Panc1 (cell line): Measurements from ENCODE around the gene B4GALT3. TPM values are rescaled to one million over a fixed set of nuclear protein-coding genes. Genes with fewer than 3 reads are reported as not detected.
A peak's percentile ranks its signal among the peaks of the same experiment; 100 is the strongest.
"Not testable (repeated sequence)": the region's sequence is repeated elsewhere in the genome, so short reads cannot be mapped to it uniquely, and the experiment has no call there.

Experiments
- ATAC-seq: fragments of 200-7000 bp; cut with Tn5 transposase; 2 replicates; pipeline ENCODE4 v1.9.1; 2020; ENCODE audit warnings: mild to moderate bottlenecking, moderate library complexity
- BruUV-seq: library from RNA; stranded (reverse); fragments of 400-500 nt; replicated peaks from 2 replicates; lab custom pipeline; 2021; lab: Mats Ljungman, UMichigan
- CTCF ChIA-PET: fragments of 300-600 bp; sonication (Branson Sonifier 250); formaldehyde crosslinking; loops from one replicate; lab custom pipeline; 2022; ENCODE audit warnings: antibody characterized with exemption; lab: Charles Lee
- POLR2A ChIA-PET: fragments of 300-600 bp; sonication (Branson Sonifier 250); formaldehyde crosslinking; loops from one replicate; lab custom pipeline; 2022; ENCODE audit warnings: antibody characterized with exemption; lab: Charles Lee
- DNase-seq: peaks from one replicate; pipeline ENCODE4 v3.0.0-alpha.2; 2010; ENCODE audit warnings: low read depth, low spot score
- H3K27ac ChIP-seq: 2 replicates; pipeline ENCODE4 v1.5.1; 2011; ENCODE audit warnings: mild to moderate bottlenecking, low read length, inconsistent platforms
- H3K27me3 ChIP-seq: fragments of 200-500 bp; sonication (Bioruptor generic); 2 replicates; pipeline ENCODE4 v1.6.0; 2014; ENCODE audit warnings: low read length, inconsistent platforms; ENCODE audit not compliant: control insufficient read depth, insufficient read depth
- H3K36me3 ChIP-seq: fragments of 200-500 bp; sonication (Bioruptor generic); 2 replicates; pipeline ENCODE4 v1.5.1; 2014; ENCODE audit warnings: inconsistent platforms, mild to moderate bottlenecking, low read length, moderate library complexity; ENCODE audit not compliant: control insufficient read depth, insufficient read depth
- H3K4me1 ChIP-seq: 2 replicates; pipeline ENCODE4 v1.5.1; 2011; ENCODE audit warnings: inconsistent platforms, mild to moderate bottlenecking, low read length, moderate library complexity; ENCODE audit not compliant: control insufficient read depth, insufficient read depth
- H3K4me3 ChIP-seq, 2 experiments: 2 replicates each; pipeline ENCODE4 v1.5.1; 2011 to 2012; ENCODE audit warnings: low read depth in 2 of 2, low read length in 2 of 2, mild to moderate bottlenecking in 2 of 2, inconsistent platforms in 1 of 2, moderate library complexity in 1 of 2
- H3K9me3 ChIP-seq: fragments of 200-500 bp; sonication (Bioruptor generic); 2 replicates; pipeline ENCODE4 v1.5.1; 2014; ENCODE audit warnings: low read depth, mild to moderate bottlenecking, inconsistent platforms, low read length, moderate library complexity; ENCODE audit not compliant: control insufficient read depth, insufficient read depth
- CTCF ChIP-seq: fragments of 450-650 bp; IDR thresholded peaks from 2 replicates; pipeline ENCODE4 v1.5.1; 2017; ENCODE audit warnings: mild to moderate bottlenecking
- POLR2AphosphoS5 ChIP-seq: IDR thresholded peaks from 2 replicates; pipeline ENCODE4 v1.6.1; 2012; ENCODE audit warnings: mild to moderate bottlenecking, low read depth, low read length, moderate library complexity
- SIN3A ChIP-seq: IDR thresholded peaks from 2 replicates; pipeline ENCODE4 v1.6.1; 2012; ENCODE audit warnings: low read depth, mild to moderate bottlenecking, low read length, moderate library complexity, borderline replicate concordance; ENCODE audit not compliant: insufficient read depth
- TCF7L2 ChIP-seq: IDR thresholded peaks from 2 replicates; pipeline ENCODE4 v1.6.1; 2011; ENCODE audit warnings: mild to moderate bottlenecking, low read depth, low read length, inconsistent platforms
- in situ Hi-C: cut with HindIII; loops from 2 replicates; pipeline ENCODE4 v1.10.0; 2016; ENCODE audit warnings: low sequenced_read_pairs, low pct_unique_long_range_greater_than_20kb
- intact Hi-C: fragments of 100-400 bp; cut with micrococcal nuclease; formaldehyde crosslinking; loops from one replicate; pipeline ENCODE4 v1.10.0; 2022; ENCODE audit not compliant: unreplicated experiment
- total RNA-seq: library from RNA; stranded (reverse); gene quantifications from one replicate; pipeline ENCODE4 v1.2.1, GENCODE V29; 2021; ENCODE audit not compliant: unreplicated experiment
- TF ChIP-seq, protein P1 (sequence below), 2 experiments: IDR thresholded peaks; 2 replicates each; pipeline ENCODE4 v1.6.1; 2011 to 2012; ENCODE audit warnings: low read depth in 2 of 2, control low read depth in 1 of 2, low read length in 1 of 2, mild to moderate bottlenecking in 1 of 2, moderate library complexity in 1 of 2; ENCODE audit not compliant: insufficient read depth in 1 of 2

B4GALT3 gene
- total RNA-seq, 1 experiment from 2014 or later: 28.6 TPM

DNA sequence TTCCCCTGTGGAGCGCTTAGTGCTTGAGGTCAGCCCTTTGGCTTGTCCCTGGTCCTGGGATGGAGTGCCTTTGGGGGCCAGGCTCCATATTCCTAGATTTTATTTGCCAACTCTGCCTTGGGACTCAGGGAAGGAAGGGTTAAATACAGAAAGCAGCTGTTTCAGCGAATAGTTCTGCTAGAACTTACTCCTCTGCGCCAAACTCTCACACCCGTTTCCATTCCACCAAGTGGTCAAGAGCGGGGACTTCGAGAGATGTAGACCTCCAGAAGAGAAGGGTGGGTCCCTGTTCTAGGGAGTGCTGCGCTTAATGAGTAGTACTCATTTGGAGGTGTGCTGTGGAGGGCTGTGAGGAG lies 47.8 kb upstream of the B4GALT3 start:
- H3K4me1 ChIP-seq: peaks cover 19% of the 10 kb centered on the region
- H3K36me3 ChIP-seq: peaks cover 2% of the 10 kb centered on the region; the same call in 1 of the 2 replicates
- no peaks in the 10 kb centered on the region for H3K9me3 ChIP-seq
- H3K27me3 ChIP-seq: no peaks in the 10 kb centered on the region
- BruUV-seq: no TSS peak
- intact Hi-C loops: loop anchor here (5.0 kb wide), 2 partner anchors 67 to 147 kb away; no protein-coding TSS in a partner anchor
- ATAC-seq (no peak), DNase-seq (no peak)
- H3K27ac ChIP-seq: peak overlapping the region; percentile 64
- ChIA-PET POLR2A (interaction anchor here (0.6 to 1.6 kb wide), 5 partner anchors 19 to 119 kb away, joined by 3 to 11 read pairs (median 4); partner anchors contain the start of gene NDUFS2), CTCF (interaction anchor here (0.5 to 2.5 kb wide), 7 partner anchors 33 to 1037 kb away, joined by 3 to 30 read pairs (median 9); no protein-coding TSS in a partner anchor)
- no peak overlapping the region for H3K4me3 ChIP-seq
- no peak for TF ChIP-seq SIN3A
- TF ChIP-seq CTCF: no peak
- no peak for TF ChIP-seq POLR2AphosphoS5
- TF ChIP-seq, protein P1, sequence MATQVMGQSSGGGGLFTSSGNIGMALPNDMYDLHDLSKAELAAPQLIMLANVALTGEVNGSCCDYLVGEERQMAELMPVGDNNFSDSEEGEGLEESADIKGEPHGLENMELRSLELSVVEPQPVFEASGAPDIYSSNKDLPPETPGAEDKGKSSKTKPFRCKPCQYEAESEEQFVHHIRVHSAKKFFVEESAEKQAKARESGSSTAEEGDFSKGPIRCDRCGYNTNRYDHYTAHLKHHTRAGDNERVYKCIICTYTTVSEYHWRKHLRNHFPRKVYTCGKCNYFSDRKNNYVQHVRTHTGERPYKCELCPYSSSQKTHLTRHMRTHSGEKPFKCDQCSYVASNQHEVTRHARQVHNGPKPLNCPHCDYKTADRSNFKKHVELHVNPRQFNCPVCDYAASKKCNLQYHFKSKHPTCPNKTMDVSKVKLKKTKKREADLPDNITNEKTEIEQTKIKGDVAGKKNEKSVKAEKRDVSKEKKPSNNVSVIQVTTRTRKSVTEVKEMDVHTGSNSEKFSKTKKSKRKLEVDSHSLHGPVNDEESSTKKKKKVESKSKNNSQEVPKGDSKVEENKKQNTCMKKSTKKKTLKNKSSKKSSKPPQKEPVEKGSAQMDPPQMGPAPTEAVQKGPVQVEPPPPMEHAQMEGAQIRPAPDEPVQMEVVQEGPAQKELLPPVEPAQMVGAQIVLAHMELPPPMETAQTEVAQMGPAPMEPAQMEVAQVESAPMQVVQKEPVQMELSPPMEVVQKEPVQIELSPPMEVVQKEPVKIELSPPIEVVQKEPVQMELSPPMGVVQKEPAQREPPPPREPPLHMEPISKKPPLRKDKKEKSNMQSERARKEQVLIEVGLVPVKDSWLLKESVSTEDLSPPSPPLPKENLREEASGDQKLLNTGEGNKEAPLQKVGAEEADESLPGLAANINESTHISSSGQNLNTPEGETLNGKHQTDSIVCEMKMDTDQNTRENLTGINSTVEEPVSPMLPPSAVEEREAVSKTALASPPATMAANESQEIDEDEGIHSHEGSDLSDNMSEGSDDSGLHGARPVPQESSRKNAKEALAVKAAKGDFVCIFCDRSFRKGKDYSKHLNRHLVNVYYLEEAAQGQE (IDR thresholded peaks at IDR 0.05; ENCODE audit: insufficient read depth in 1 of 2, low read depth in 2 of 2, low read length in 1 of 2): no peak
- no peak for TF ChIP-seq TCF7L2
- in situ Hi-C loops: no loop called here

DNA sequence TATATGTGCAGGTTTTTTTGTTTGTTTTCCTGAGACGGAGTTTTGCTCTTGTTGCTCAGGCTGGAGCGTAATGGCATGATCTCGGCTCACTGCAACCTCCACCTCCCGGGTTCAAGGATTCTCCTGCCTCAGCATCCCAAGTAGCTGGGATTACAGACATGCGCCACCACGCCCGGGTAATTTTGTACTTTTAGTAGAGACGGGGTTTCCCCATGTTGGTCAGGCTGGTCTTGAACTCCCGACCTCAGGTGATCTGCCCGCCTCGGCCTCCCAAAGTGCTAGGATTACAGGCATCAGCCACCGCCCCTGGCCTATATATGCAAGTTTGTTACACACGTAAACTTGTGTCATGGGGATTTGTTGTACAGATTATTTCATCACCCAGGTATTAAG lies 47.4 kb upstream of the B4GALT3 start:
- in situ Hi-C loops: loop anchor here (25.0 kb wide), 1 partner anchor 163 kb away; no protein-coding TSS in a partner anchor
- not testable (repeated sequence) for ATAC-seq

More for the DNA sequence above, 47.4 kb upstream of the B4GALT3 start:
- BruUV-seq, H3K27me3 ChIP-seq, H3K4me3 ChIP-seq, H3K27ac ChIP-seq, H3K36me3 ChIP-seq, H3K9me3 ChIP-seq, DNase-seq: not testable (repeated sequence)
- intact Hi-C loops: loop anchor here (5.0 kb wide), 2 partner anchors 68 to 148 kb away; no protein-coding TSS in a partner anchor
- peaks cover 19% of the 10 kb centered on the region for H3K4me1 ChIP-seq
- POLR2A ChIA-PET: interaction anchor here (1.6 kb wide), 1 partner anchor 22 kb away, joined by 11 read pairs; the partner anchor contains the start of gene NDUFS2
- CTCF ChIA-PET: interaction anchor here (1.5 kb wide), 1 partner anchor 157 kb away, joined by 13 read pairs; no protein-coding TSS in a partner anchor
